ENCODE results near the gene DPM2.
A peak's percentile ranks its signal among the peaks of the same experiment; 100 is the strongest.

DPM2 gene

DNA sequence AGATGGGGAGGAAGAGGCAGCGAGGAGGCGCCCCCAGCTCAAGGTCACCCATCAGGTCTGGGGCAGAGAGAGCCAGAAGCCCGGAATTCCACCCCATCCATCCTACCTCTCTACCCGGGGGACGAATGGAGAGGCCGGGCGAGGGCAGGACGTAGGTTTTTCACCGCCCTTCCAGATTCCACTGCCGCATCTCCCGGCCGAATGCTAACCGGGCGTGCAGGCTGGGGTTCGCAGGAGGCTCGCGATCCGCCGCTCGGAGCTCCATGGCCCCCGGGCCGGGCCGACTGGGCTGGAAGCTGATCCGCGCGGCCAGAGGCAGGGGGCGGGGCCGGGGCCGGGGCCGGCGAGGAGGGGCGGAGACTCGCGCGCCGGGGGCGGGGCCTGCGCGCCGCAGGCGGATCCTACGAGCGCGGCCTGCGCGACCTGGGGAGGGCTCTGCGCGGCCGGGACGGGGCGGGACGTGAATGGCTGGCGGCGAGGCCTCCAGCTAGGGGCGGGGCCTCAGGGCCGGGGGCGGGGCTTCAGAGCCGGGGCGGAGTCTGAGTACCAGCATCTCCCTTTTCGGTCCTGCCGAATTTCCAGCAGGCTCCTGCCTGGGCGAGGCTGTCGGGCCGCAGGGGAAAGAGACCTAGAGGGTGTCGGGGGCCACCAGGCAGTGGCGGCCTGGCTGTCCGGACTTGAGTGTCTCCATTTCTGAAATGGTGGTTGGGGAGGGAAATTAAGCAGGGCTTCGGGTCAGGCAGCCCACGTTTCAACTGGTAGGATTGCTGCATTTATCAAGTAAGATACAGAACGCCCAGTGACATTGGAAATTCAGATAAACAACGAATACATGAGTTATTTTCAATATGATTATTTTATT, 20.7 kb downstream of the DPM2 start, which contains the start of gene ST6GALNAC4:
Gene ST6GALNAC4 (minus strand): TSS at position 322 of the 862 bp plus-strand sequence. CDS start 622 bp downstream, outside the sequence.
- DNase-seq: peak; percentile 82 to 98 (median 94)

DNA sequence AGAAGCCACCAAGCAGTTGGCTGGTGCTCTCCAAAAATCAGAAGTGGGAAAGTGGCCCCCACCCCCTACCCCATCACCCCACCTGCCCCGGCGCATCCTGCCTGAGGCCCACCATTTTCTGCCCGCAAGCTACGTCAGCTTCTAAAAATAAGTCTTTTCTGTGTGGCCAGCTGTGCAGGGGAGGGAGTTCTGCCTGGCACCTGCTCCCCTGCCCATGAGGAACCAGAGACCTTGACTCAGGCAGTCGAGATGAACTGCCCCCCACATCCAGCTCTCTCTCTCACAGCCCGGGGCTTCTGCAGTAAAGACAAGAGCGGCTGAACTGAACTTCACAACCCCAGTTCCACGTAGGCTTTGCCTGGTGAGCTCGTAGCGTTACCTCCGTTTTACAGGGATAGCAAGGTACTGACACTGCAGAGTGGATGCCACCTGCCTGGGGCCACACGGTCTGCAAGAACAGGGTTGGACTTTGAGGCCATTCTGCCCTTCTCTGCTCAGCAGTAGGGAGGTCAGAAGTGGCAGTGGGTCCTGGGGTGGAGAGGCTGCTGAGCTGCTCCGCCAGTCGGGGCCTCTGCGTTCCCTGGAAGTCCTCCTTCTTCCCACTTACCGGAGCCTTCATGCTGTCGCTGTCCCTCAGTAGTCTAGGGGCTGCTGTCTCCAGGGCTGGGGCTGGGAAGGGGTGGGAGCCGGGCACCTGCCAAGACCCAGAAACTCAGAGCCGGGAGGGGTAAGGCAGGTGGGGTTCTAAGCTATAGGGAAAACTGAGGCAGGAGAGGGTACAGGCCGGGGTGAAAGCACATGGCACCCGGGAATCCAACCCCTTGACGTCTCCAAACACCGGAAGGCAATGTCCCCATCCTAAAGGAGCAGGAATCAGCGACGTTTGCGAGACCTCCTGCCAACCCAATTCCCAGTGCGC, 21.6 kb downstream of the DPM2 start:
- DNase-seq: peak in 4 of 6 experiments; percentile 22 to 56 (median 26)

DNA sequence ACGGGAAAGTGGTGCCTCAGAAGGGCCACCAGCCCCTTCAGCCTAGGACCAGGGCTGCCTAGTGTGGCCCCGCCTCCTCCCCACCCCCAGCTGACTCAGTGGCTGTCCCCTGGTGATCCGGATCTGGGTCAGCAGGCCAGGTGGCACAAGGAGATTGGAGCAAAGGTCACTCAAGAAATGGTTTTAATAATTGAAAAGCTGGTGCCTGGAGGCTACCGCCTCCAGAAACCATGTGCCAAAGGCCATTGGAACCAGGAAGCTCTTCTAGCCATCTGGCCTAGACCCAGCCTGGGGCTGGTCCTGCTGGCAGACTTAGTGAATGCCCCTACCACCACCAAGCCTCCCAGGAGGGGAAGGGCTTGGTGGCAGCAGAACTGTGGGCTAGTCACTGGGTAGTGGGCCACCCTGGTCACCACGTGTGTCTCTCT, 22.3 kb downstream of the DPM2 start:
- DNase-seq: no peak

DNA sequence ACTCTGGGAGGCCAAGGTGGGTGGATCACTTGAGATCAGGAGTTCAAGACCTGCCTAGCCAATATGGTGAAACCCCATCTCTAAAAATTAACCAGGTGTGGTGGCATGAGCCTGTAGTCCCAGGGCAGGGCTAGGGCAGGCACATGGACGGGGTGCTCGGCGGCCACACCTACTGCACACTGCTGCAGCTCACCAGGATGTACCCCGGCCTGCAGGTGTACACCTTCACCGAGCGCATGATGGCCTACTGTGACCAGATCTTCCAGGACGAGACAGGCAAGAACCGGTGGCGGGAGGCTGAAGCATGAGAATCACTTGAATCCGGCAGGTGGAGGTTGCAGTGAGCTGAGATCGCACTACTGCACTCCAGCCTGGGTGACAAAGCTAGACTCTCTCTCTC, 24.0 kb downstream of the DPM2 start:
- no peak for DNase-seq

DNA sequence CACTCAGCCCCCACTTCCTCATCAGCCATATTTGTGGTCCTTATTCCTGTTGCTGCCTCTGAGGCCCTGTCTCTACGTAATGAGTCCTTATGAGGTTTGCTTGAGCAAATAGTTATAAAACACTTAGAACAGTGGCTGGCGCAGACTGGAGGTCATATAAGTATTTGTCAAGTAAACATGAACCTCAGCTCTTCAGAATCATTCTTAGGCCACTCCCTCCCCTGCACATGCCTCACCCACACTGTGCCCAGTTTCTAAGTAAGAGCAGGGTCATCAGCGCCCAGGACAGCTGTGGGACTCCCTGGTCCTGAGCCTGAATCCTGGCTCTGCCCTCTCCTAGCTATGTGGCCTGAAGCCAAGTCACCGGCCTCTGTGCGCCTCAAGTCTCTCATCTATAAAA, 24.8 kb downstream of the DPM2 start:
- no peak for DNase-seq

DNA sequence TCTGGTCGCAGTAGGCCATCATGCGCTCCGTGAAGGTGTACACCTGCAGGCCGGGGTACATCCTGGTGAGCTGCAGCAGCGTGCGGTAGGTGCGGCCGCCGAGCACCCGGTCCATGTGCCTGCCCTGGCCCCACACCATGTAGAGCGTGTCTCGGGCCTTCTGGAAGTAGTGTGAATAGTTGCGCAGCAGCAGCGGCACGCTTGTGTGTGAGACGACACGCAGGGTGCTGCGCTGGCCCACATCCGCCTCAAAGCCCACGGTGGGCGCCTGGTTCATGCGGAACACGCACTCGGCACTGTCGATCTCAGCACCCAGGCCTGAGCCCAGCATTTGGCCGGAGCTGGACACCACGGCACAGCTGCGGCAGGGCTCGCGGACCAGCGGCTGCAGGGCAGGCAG, 25.4 kb downstream of the DPM2 start:
- no peak for DNase-seq

DNA sequence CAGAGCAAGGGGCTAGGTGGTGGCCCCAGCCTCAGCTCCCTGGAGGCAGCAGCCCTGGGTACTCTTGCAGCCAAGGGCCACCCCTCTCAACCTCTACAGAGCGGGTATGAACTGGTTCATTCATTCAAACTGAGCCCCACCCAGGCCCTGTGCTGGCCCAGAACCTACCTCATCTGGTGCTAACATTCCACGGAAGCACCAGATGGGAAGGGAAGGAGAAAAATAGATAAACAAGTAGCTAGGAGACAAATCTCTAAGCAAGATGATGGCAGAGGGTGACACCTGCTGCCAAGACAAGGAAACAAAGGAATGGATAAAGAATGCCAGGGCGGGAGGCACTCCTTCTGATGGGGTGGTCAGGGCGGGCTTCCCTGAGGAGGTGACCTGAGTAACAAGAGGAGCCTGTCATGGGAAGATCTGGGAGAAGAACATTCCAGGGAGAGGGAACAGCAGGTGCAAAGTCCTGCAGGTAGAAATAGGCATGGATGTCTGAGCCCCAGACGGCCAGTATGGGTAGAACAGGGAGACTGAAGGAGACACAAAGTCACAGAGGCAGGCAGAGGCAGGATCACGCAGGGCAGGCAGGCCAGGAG, 26.9 kb downstream of the DPM2 start:
- DNase-seq: no peak

DNA sequence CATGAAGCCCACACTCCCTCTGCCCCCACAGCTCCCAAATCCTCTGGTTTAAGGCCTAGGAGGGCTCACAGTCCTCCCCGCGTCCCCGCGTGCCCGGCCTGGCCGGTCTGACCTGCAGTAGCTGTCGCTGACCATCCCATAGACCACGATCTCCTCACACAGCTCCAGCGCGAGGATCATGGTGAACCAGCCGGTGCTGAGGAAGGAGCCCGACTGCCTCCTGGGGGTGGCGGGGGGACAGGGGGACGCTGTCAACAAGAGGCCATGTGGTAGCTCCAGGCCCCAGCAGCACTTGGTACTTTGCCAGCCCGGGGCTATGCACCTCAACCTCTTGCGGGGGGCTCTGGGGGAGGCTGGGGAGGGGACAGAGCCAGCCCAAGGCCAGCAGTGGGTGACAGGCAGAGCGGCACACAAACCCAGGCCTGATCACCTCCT, 27.8 kb downstream of the DPM2 start:
- DNase-seq: no peak

DNA sequence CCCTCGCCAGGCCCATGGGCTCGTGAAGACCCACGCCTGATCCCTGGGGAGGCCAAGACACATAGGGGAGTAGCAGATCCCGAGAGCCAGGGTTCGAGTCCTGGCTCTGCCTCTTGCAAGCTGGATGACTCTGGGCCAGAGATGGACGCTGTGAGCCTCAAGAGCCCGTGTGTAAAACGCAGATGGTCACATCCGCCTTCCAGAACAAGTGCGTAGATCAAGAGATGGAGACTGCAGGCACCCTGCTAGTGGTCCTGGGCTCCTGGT, 29.1 kb downstream of the DPM2 start:
- DNase-seq: no peak

DNA sequence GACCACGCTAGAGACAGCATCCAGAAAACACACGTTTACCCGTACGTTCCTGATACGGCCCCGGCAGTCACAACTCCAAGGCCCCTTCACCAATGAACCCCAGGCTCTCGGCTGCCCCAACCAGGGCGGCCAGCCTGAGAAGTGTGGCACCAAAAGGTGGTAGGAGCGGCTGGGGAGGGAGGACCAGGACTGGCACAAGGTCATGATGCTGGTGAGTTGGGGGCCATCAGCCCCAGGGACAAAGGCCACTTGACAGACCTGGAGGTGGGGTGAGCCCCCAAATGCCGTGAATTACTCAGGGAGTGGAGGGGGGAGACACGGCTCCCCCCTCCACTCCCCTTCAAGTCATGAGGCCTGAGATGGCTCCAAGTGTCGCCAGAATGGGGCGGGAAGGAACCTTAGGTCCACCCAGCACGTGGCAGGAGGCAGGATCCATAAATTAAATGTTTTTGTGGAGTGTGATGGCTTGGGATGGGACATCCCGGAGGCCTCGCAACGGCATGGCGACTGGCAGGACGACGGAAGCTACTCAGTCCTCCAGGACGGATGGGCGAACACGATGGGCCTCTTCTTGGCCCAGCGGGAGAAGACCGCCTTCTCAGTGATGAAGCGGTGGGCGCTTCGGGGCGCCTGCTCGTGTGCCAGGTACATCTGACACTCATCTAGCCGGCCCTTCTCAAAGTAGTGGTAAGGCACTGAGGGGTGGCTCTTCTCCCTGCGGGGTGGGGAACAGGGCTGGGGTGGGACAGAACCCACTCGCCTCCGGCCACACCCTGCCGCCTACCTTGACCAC, 29.6 kb downstream of the DPM2 start:
- no peak for DNase-seq

DNA sequence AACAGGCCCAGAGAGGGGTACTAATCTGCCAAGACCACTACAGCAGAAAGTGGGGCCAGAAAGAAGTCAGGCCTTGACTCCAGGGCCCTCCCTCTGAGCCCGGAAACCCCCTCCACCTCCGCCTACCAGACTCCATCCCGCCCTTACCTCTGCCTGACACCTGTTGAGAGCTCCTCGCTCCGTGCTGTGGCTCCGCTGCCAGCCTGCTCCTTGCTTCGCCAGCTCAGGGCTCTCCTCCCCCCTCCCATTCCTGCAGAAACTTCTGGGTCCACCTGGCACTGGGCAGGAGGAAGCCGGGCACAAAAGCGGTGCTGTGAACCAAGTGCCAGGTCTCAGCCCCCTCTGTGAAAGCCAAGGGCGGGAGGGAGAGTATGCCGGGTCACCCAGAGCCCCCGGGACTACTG, 31.9 kb downstream of the DPM2 start:
- DNase-seq: peak; percentile 58 to 71 (median 70)

DNA sequence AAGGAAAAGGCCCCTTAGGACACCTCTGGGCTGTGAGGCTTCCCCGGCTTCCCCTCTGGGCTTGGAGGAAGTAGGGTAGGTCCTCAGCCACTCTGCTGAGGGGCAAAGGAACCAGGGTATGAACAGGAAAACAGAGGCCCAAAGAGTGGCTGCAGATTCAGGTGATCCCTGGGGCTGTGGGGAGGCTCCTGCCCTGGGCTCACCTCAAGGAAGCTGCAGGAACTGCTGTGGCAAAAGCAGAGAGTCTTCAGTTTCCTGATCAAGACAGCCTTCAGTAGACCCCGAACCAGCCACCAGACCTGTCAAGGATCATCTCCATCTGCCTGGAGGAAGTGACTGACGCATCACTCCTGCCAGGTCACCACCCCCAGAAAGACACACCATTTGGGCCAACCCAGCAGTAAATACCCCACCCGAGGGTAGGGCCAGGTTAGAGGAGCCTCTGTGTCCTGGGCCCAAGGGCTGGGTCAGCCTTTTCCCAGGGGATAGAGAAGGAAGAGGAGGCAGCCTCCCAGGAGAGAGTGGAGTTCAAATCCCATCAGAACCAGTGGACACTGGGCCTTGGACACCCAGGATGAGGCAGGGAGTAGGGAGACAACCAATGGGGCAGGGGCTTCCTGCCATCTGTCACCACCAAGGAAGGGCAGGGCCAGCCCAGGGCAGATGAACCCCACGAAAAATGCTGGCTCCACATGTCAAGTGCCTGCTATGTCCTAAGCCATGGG, 32.5 kb downstream of the DPM2 start:
- peak in 4 of 6 experiments; percentile 42 to 53 (median 48) for DNase-seq

DNA sequence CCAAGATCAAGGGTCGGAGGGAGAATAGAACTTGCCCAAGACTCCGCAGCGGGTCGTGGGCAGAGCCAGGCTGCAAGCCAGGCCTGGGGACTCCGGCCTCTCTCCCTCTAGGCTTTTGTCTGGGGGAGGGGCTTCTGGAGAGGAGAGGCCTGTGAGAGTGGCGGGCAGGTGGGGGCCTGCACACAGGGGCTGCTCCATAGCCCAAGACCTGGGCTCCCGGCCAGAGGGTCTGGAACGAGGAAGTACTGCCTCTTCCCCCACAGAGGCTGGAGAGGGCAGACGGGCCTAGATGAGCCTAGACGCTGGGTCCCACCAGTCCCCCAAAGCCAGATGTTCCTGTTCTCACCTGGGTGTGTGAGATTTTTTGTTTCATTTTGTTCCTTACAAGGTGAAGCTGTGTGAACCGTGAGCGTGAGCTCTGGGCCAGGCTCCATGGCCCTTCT, 33.1 kb downstream of the DPM2 start:
- no peak for DNase-seq

DNA sequence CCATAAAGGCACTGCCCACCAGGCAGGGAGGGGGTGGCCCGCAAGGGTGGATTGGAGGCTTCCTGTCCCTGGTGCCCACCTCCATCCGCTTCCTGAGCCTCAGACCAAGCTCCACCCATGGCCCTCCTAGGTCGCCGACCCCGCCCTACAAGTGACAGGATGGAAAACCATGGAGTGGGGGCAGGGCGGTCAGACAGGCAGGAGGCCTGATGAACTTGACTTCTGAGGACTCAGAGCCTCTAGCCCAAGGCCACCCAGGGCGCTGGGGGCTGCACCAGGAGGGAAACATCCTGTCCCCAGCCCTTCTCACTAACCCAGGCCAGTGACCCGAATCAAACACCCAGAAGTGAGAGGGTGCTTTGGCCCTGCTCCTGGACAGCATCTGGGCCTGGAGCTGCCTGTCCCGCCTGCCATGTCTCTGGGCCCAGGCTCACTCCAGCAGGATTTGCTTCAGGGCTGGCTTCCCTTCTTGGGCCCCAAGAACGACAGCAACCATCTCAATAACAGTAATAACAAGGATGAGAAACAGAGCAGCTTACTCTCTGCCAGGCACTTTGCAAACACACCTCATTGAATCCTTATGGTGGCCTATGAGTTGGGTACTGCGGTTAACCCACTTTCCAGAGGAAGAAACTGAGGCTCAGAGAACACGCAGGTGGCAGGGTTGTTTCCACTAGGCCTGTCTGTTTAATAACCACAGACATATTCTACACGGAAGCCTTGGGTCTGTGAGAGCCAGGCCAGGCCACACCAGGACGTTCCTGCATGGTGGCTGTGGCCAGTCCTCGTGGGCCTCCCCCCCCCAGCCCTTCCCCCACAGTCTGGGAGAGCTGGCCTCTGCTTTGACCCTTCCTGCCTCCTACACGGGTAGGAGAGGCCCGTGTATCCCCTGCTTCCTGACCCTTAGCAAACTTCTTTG, 33.8 kb downstream of the DPM2 start:
- peak in 4 of 6 experiments; percentile 33 to 70 (median 46) for DNase-seq

DNA sequence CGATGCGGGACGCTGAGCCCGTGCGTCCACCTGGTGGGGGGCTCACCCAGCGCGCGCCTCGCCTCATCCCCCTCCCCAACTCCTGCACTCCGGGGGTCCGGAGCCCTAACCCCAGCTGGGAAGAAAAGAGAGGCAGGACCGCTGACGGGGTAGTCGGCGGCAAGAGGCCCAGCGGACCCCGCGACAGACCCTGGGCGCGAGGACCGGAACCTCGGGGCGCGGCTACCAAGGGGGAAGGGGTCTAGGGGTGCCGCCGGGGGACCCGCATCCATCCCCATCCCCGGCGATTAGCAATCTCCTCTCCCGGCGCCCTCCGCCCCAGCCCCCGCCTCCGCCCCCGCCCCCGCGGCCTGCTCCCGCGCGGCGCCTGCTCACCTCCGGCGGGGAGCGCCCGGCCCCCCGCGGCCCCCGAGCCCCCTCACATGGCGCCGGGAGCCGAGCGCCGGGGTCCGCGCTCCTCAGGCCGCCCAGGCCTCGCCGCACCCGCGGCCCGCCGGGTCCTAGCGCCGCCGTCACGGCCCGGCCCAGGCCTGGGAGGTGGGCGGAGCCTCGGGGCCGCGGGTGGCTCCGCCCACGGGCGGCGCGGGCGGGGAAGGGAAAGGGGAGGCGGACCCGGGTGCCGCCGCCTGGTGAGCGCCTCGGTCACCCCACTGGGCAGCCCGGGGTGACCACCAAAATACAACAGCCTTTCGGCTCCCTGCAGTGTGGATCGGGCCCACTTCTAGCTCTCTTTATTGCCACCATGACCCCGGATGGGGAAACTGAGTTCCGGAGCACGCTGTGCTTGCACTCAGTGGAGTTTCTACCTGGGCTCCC, 38.3 kb downstream of the DPM2 start, which contains the start of gene ST6GALNAC6:
Gene ST6GALNAC6 (minus strand): TSS at position 476 of the 816 bp plus-strand sequence. CDS start 1,622 bp downstream, outside the sequence.
- peak in 4 of 6 experiments; percentile 27 to 63 (median 56) for DNase-seq

DNA sequence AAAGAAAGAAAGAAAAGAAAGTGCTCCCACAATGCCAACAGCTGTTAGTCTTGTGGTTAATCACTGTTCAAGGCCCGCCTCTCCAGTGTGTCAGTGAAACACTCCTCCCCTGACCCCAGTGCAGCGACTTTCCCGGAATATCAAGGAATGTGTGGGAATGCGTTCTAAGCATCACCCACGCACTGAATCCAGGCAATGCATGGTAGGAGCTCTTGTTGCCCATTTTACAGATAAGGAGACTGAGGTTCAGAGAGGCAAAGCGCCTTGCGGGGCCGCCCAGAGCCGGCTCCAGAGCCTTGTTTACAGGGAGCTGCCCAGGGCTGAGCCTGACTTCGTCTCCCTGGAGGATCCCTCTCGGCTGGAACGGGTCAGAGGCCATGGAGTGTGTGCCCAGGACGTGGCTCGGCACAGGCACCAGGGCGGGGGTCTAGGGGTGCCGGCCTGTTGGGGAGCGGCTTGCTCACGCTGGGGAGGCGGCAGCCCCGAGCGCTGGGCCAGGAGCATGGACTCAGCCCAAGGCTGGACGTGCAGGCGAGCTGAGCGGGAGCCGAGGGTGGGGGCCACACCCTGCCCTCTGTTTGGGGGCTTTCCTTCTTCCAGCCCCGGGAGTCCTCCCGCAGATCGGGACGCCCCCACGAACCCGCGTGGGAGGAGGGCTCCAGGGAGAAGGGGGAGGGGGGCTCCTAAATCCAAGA, 39.1 kb downstream of the DPM2 start:
- no peak for DNase-seq

DNA sequence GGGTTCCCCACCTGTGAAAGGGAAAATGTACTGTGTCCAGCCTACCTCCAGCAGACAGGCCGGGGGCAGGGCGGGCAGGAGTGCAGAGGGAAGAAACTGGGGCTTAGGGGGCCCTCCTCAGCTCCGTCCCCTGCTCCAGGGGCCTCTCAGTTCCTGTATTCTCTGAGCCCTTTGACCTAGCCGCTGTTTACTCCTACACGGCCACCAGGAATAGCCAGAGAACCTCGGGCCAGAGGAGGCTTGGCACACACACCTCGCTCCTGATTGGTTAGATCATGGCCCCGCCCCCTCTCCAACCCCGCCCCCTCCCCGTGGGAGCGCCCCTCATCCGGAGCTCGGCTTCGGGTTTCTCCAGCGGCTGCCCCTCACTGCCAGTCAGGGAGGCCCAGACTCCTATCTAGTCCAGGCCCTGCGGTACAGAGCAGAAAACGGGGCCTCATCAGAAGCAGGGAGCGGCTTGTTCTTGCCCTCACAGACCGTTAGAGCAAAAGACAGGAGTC, 40.4 kb downstream of the DPM2 start:
- peak in 3 of 6 experiments; percentile 13 to 42 (median 24) for DNase-seq

DNA sequence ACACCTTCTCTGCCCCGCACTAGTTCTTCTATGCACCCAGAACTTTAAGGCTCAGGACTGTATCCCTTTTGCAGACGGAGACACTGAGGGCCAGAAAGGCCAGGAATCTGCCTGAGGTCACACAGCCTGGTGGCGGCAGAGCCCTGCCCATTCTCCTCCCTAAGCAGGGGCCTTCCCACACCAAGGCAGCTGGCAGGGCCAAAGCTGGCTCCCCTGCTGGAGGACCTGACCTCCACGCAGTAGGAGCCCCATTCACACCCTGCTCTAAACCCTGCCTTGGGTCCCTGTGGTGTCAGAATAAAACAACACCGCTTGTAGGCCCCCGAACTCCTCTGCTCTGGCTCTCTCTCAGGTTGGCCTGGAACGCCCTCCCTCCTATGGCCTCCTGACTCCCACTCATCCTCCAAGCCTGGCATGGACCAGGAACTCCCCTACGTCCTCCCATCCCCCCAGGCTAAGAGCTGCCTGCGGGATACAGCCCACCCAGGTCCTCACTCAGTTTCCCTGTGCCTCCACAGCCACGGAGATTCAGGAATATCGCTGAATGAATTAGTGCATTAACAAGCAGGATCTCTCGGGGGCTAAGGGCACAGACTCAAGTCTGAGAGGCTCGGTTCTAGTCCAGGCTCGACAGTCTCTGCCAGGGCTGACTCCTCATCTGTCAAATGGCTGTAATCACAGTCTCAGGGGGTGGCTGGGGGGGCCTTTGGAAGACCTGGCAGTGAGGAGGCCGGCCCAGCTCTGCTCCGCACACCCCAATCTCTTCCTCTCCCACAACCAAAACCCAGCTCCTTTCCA, 41.1 kb downstream of the DPM2 start:
- no peak for DNase-seq
